GM19238 (cell line): ENCODE data around the gene ZNF426.

Source experiments
- DNase-seq: peaks from one replicate; pipeline ENCODE4 v3.0.0; 2011; ENCODE audit warnings: low spot score; ENCODE audit not compliant: insufficient read length

The ZNF426 gene

DNA sequence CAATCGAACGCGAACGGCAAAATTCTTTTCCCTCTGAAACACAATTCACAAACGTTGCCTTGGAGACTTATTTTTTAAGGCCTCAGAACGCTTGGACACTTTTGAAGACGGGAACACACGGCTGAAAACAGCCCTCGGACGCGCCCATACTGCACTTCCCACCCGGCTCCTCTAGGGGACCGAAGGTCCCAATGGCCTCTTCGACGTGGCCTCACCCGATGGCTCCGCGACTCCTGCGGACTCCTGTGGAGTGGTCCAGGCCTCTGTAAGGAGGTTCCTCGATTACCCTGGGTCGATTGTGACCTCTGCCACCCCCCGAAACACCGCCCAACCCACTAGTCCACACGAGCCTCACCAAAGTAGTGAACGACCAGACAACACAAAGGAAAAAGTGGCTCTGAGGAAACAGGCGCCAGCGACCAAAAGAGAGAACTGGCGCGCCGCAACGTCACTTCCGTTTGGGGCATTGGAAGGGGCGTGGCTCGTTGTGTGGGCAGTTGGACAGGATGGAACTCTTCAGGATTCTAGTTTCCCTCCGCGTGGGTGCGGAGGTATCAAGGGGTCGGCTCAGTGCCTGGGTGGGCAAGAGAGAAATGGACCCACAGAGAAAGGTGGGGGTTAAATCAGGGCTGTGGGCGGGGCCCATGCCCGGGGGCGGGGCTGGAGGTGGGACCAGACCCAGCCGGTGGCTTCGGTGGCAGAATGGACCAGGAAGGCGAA is 40.1 kb downstream of the ZNF426 start, which contains the start of gene ZNF560:
Gene ZNF560, minus strand, starts transcription at position 434 of the 720 bp plus-strand sequence. CDS start 23,303 bp downstream, outside the sequence.
- DNase-seq: no peak

DNA sequence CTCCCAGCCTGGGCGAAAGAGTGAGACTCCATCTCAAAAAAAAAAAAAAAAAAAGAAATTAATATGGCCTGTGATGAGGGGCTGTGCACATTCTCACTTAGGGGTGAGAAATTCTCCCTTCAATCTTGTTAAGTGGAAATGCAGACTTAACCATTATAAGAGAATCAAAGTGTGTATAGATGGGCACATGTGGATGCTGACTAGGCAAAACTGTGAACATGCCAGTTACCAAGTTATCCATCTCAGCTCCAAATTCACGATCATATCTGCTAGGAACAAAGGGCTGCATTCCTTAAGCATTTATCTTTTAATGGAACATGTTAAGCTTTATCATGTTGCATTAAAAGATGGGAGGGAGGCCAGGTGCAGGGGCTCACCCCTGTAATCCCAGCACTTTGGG is 44.3 kb downstream of the ZNF426 start:
- no peak for DNase-seq

DNA sequence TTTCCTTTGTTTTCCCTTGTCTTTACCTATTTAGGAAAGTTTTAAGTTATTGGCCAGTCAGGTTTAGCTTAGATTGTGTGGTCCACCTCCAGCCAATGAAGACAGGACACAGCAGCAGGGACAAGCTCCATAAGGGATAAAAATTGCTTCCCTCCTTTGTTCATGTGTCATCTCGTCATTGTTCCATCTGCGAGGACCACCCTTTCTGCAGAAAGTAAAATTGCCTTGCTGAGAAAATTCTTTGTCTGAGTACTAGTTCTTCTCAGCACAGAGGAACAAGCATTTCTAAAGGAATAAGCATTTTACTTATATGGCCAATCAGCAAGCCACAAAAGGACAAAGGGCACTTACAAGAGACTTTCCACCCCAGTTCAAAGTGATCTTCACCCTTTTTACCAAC is 51.4 kb downstream of the ZNF426 start:
- DNase-seq: no peak

DNA sequence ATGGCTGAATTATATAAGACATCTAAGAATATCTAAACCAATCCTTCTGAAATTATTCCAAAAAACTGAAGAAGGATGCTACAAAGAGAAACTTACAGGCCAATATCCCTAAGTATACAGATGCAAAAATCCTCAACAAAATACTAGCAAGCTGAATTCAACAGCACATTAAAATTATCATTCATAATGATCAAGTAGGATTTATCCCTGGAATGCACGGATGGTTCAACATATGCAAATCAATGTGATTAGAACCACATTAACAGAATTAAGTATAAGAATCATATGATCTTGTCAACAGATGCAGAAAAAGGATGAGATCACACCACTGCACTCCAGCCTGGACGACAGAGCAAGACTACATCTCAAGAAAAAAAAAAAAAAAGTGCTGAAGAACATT is 53.3 kb downstream of the ZNF426 start:
- no peak for DNase-seq

DNA sequence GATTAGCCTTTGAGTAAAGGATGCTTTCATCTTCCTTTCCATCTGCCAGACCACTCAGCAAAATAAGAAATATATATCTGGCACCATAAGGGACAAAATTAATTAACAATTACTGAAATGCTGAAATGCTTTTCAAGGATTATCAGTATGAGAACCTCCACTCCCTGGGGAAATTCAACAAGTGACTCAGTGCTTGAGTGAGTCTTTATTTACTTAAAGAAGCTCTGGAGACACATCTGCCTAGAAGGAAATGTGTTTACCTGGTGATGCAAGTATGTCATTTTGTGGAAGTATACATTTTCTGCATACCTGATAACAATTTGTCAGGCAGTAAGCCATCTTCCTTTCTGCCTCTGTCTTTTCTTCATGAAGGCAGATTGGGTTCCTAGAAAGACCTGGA is 63.5 kb downstream of the ZNF426 start:
- DNase-seq: no peak
